ENCODE results near the gene LRP11.

LRP11 gene

GRCh38 chr6:149851461-149852110, 12.6 kb downstream of the LRP11 start:
- TF ChIP-seq SIN3A (IDR thresholded peaks at IDR 0.05; ENCODE audit: borderline replicate concordance, insufficient read depth, low read length) (no peak), REST (IDR thresholded peaks at IDR 0.05; ENCODE audit: insufficient read depth in 1 of 2, low read depth in 2 of 2, low read length in 2 of 2) (no peak), FOXP2 (optimal IDR thresholded peaks at IDR 0.05; ENCODE audit: borderline replicate concordance, extremely low read depth, extremely low read length, insufficient read depth) (no peak), TAF1 (IDR thresholded peaks at IDR 0.05; ENCODE audit: borderline replicate concordance, insufficient read depth, low read length) (no peak), POLR2AphosphoS5 (IDR thresholded peaks at IDR 0.05; ENCODE audit: low read depth, low read length) (no peak)

- TF ChIP-seq FOXP2 (optimal IDR thresholded peaks at IDR 0.05; ENCODE audit: borderline replicate concordance, extremely low read depth, extremely low read length, insufficient read depth) (no peak), TAF1 (IDR thresholded peaks at IDR 0.05; ENCODE audit: borderline replicate concordance, insufficient read depth, low read length) (no peak), POLR2AphosphoS5 (IDR thresholded peaks at IDR 0.05; ENCODE audit: low read depth, low read length) (no peak), REST (IDR thresholded peaks at IDR 0.05; ENCODE audit: insufficient read depth in 1 of 2, low read depth in 2 of 2, low read length in 2 of 2) (no peak), SIN3A (IDR thresholded peaks at IDR 0.05; ENCODE audit: borderline replicate concordance, insufficient read depth, low read length) (no peak)
Observed at GRCh38 chr6:149847939-149848267, 16.3 kb downstream of the LRP11 start.

- no peak for TF ChIP-seq FOXP2 (optimal IDR thresholded peaks at IDR 0.05; ENCODE audit: borderline replicate concordance, extremely low read depth, extremely low read length, insufficient read depth)
- TF ChIP-seq TAF1 (IDR thresholded peaks at IDR 0.05; ENCODE audit: borderline replicate concordance, insufficient read depth, low read length) = no peak
- TF ChIP-seq POLR2AphosphoS5 (IDR thresholded peaks at IDR 0.05; ENCODE audit: low read depth, low read length) = no peak
- TF ChIP-seq REST (IDR thresholded peaks at IDR 0.05; ENCODE audit: insufficient read depth in 1 of 2, low read depth in 2 of 2, low read length in 2 of 2) = no peak
- TF ChIP-seq SIN3A (IDR thresholded peaks at IDR 0.05; ENCODE audit: borderline replicate concordance, insufficient read depth, low read length) = no peak
Observed at GRCh38 chr6:149846321-149846720, 17.8 kb downstream of the LRP11 start.

- TF ChIP-seq POLR2AphosphoS5 (IDR thresholded peaks at IDR 0.05; ENCODE audit: low read depth, low read length) (no peak), SIN3A (IDR thresholded peaks at IDR 0.05; ENCODE audit: borderline replicate concordance, insufficient read depth, low read length) (no peak), REST (IDR thresholded peaks at IDR 0.05; ENCODE audit: insufficient read depth in 1 of 2, low read depth in 2 of 2, low read length in 2 of 2) (no peak), FOXP2 (optimal IDR thresholded peaks at IDR 0.05; ENCODE audit: borderline replicate concordance, extremely low read depth, extremely low read length, insufficient read depth) (no peak), TAF1 (IDR thresholded peaks at IDR 0.05; ENCODE audit: borderline replicate concordance, insufficient read depth, low read length) (no peak)
Observed at GRCh38 chr6:149845549-149845948, 18.6 kb downstream of the LRP11 start.

All from PFSK-1 (cell line).